Neural progenitor cell (in vitro differentiated cells): ENCODE measurements around the gene NCKAP5. TPM values are rescaled to one million over a fixed set of nuclear protein-coding genes. Genes with fewer than 3 reads are reported as not detected.
A peak's percentile ranks its signal among the peaks of the same experiment; 100 is the strongest.

Experiments
- DNase-seq: peaks from one replicate; pipeline ENCODE4 v3.0.0-alpha.2; 2016; ENCODE audit warnings: low spot score
- H2AFZ ChIP-seq: fragments of 200-600 bp; sonication (generic); replicated peaks from 2 replicates; pipeline ENCODE4 v1.6.1; 2016; ENCODE audit warnings: antibody characterized with exemption
- H3F3A ChIP-seq: fragments of 200-600 bp; sonication (generic); 2 replicates; pipeline ENCODE4 v1.6.1; 2016; ENCODE audit warnings: antibody characterized with exemption, low read depth
- H3K27ac ChIP-seq: fragments of 200-600 bp; sonication (generic); 2 replicates; pipeline ENCODE4 v1.5.1; 2016; ENCODE audit warnings: mild to moderate bottlenecking
- H3K27me3 ChIP-seq: fragments of 200-600 bp; sonication (generic); 2 replicates; pipeline ENCODE4 v1.6.1; 2016; ENCODE audit warnings: mild to moderate bottlenecking, moderate library complexity
- H3K36me3 ChIP-seq: fragments of 200-600 bp; sonication (generic); 2 replicates; pipeline ENCODE4 v1.5.1; 2016
- H3K4me1 ChIP-seq: fragments of 200-600 bp; sonication (generic); 2 replicates; pipeline ENCODE4 v1.6.1; 2016; ENCODE audit warnings: mixed run types
- H3K4me2 ChIP-seq: fragments of 200-600 bp; sonication (generic); 2 replicates; pipeline ENCODE4 v1.6.1; 2016
- H3K4me3 ChIP-seq: fragments of 200-600 bp; sonication (generic); 2 replicates; pipeline ENCODE4 v1.5.1; 2016
- H3K79me2 ChIP-seq: fragments of 200-600 bp; sonication (generic); 2 replicates; pipeline ENCODE4 v1.6.1; 2016; ENCODE audit warnings: low read depth
- H3K9ac ChIP-seq: fragments of 200-600 bp; sonication (generic); 2 replicates; pipeline ENCODE4 v1.6.1; 2016
- H3K9me3 ChIP-seq: fragments of 200-600 bp; sonication (generic); 2 replicates; pipeline ENCODE4 v1.5.1; 2016; ENCODE audit warnings: low read depth
- H4K20me1 ChIP-seq: fragments of 200-600 bp; sonication (generic); 2 replicates; pipeline ENCODE4 v1.6.1; 2016; ENCODE audit warnings: low read depth
- H3K27ac Mint-ChIP-seq: 3 replicates; pipeline ENCODE4 v1.8.0; 2021; ENCODE audit warnings: mixed read lengths
- H3K27me3 Mint-ChIP-seq: 2 replicates; pipeline ENCODE4 v1.8.0; 2022; ENCODE audit warnings: low read depth, mild to moderate bottlenecking, inconsistent platforms, moderate library complexity, mixed read lengths; ENCODE audit not compliant: insufficient read depth
- H3K36me3 Mint-ChIP-seq: 3 replicates; pipeline ENCODE4 v1.8.0; 2021; ENCODE audit warnings: mixed read lengths
- H3K4me1 Mint-ChIP-seq: 3 replicates; pipeline ENCODE4 v1.8.0; 2021; ENCODE audit warnings: mixed read lengths
- H3K4me3 Mint-ChIP-seq: 3 replicates; pipeline ENCODE4 v1.8.0; 2021; ENCODE audit warnings: mild to moderate bottlenecking, moderate library complexity, mixed read lengths
- H3K9me3 Mint-ChIP-seq: 3 replicates; pipeline ENCODE4 v1.8.0; 2020; ENCODE audit warnings: mixed read lengths
- CTCF ChIP-seq: fragments of 200-600 bp; sonication (generic); IDR thresholded peaks from 2 replicates; pipeline ENCODE4 v1.5.1; 2017; ENCODE audit warnings: antibody characterized with exemption, mild to moderate bottlenecking
- EZH2 ChIP-seq: fragments of 200-600 bp; sonication (generic); IDR thresholded peaks from 2 replicates; pipeline ENCODE4 v1.6.1; 2017; ENCODE audit warnings: antibody characterized with exemption, mild to moderate bottlenecking, moderate library complexity
- EZH2phosphoT487 ChIP-seq: fragments of 200-600 bp; sonication (generic); IDR thresholded peaks from 2 replicates; pipeline ENCODE4 v1.6.1; 2017; ENCODE audit warnings: antibody characterized with exemption
- total RNA-seq: library from RNA; depleted of rRNA; stranded (reverse); fragments of >200 nt; gene quantifications from 2 replicates; pipeline ENCODE4 v1.2.3, GENCODE V29; 2015; ENCODE audit warnings: low replicate concordance

Gene NCKAP5
- total RNA-seq, 1 donor from 2014 or later, result 0.47 TPM

GRCh38 chr2:132969371-132969985 is 598.8 kb downstream of the NCKAP5 start:
- Mint-ChIP-seq H3K36me3 (no peaks in the 10 kb centered on the region), H3K9me3 (peaks cover 2% of the 10 kb centered on the region), H3K4me3 (no peak overlapping the region), H3K4me1 (peaks cover 7% of the 10 kb centered on the region), H3K27ac (no peak overlapping the region), H3K27me3 (peaks cover 4% of the 10 kb centered on the region)
- no peak overlapping the region for H3K4me2 ChIP-seq
- no peak overlapping the region for H3K9ac ChIP-seq
- H4K20me1 ChIP-seq, result no peaks in the 10 kb centered on the region
- no peaks in the 10 kb centered on the region for H3F3A ChIP-seq
- H3K9me3 ChIP-seq, result no peaks in the 10 kb centered on the region
- H3K27ac ChIP-seq, result no peak overlapping the region
- H3K79me2 ChIP-seq, result no peaks in the 10 kb centered on the region
- TF ChIP-seq CTCF, result no peak
- TF ChIP-seq EZH2, result no peak
- no peak for TF ChIP-seq EZH2phosphoT487
- H3K4me1 ChIP-seq, result no peaks in the 10 kb centered on the region
- DNase-seq, result no peak
- H3K36me3 ChIP-seq, result no peaks in the 10 kb centered on the region
- no peak overlapping the region for H2AFZ ChIP-seq
- no peak overlapping the region for H3K4me3 ChIP-seq
- H3K27me3 ChIP-seq, result no peaks in the 10 kb centered on the region

- DNase-seq, result no peak
- no peaks in the 10 kb centered on the region for H3K27me3 ChIP-seq
- no peak overlapping the region for H3K9ac ChIP-seq
- H3K4me3 Mint-ChIP-seq, result no peak overlapping the region
- no peak overlapping the region for H2AFZ ChIP-seq
- H3K79me2 ChIP-seq, result no peaks in the 10 kb centered on the region
- H3K36me3 ChIP-seq, result no peaks in the 10 kb centered on the region
- no peak overlapping the region for H3K27ac Mint-ChIP-seq
- peaks cover 2% of the 10 kb centered on the region for H3K9me3 Mint-ChIP-seq
- no peaks in the 10 kb centered on the region for H3F3A ChIP-seq
- H3K36me3 Mint-ChIP-seq, result peaks cover 2% of the 10 kb centered on the region
- peaks cover 21% of the 10 kb centered on the region for H3K4me1 Mint-ChIP-seq
- TF ChIP-seq EZH2 (no peak), CTCF (no peak), EZH2phosphoT487 (no peak)
- no peaks in the 10 kb centered on the region for H4K20me1 ChIP-seq
- H3K27me3 Mint-ChIP-seq, result peaks cover 1% of the 10 kb centered on the region
- no peak overlapping the region for H3K4me3 ChIP-seq
- no peaks in the 10 kb centered on the region for H3K4me1 ChIP-seq
- no peak overlapping the region for H3K4me2 ChIP-seq
- no peaks in the 10 kb centered on the region for H3K9me3 ChIP-seq
- H3K27ac ChIP-seq, result no peak overlapping the region
These were observed 602.8 kb downstream of the NCKAP5 start for GRCh38 chr2:132965460-132965859.

GRCh38 chr2:132963161-132963560 is 605.1 kb downstream of the NCKAP5 start:
- no peaks in the 10 kb centered on the region for H3K27me3 Mint-ChIP-seq
- H3K9me3 ChIP-seq, result no peaks in the 10 kb centered on the region

More at GRCh38 chr2:132963161-132963560, 605.1 kb downstream of the NCKAP5 start:
- H3K4me1 ChIP-seq, result no peaks in the 10 kb centered on the region
- peak overlapping the region; percentile 51 for H3K27ac Mint-ChIP-seq
- no peak overlapping the region for H3K27ac ChIP-seq
- H3K36me3 ChIP-seq, result no peaks in the 10 kb centered on the region
- H3K36me3 Mint-ChIP-seq, result peaks cover 2% of the 10 kb centered on the region
- H3K4me2 ChIP-seq, result no peak overlapping the region
- TF ChIP-seq EZH2 (no peak), CTCF (no peak), EZH2phosphoT487 (no peak)
- H3K9ac ChIP-seq, result no peak overlapping the region
- no peaks in the 10 kb centered on the region for H3K79me2 ChIP-seq
- H2AFZ ChIP-seq, result no peak overlapping the region
- no peaks in the 10 kb centered on the region for H4K20me1 ChIP-seq
- H3F3A ChIP-seq, result no peaks in the 10 kb centered on the region
- H3K4me3 Mint-ChIP-seq, result no peak overlapping the region
- no peak overlapping the region for H3K4me3 ChIP-seq
- H3K27me3 ChIP-seq, result no peaks in the 10 kb centered on the region
- peaks cover 2% of the 10 kb centered on the region for H3K9me3 Mint-ChIP-seq
- DNase-seq, result no peak
- peaks cover 21% of the 10 kb centered on the region for H3K4me1 Mint-ChIP-seq
